RCC 7860 (cell line): ENCODE measurements around the gene RGS4.

Experiments used
- DNase-seq: peaks from one replicate; pipeline ENCODE4 v3.0.0-alpha.2; 2015; ENCODE audit warnings: low spot score
- FAIRE-seq: peaks from 2 replicates; lab custom pipeline; 2012; peaks lifted over from hg19 to GRCh38; lab: Jason Lieb, UNC

The RGS4 gene

DNA sequence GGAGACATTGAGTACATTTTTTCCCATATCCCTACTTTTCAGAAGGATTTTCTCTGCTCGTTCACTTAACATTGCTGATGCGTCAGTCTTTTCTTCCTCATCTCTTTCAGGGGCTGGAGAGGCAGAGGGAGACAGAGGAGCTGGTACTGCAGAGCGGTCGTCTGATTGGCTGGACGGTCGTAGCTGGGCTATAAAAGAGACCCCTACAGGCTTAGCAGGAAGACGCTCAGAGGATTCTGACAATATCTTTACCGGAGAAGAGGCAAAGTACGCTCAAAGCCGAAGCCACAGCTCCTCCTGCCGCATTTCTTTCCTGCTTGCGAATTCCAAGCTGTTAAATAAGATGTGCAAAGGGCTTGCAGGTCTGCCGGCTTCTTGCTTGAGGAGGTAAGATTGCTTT is at the start of gene RGS4:
Gene RGS4 (plus strand): TSS at position 220 of the 400 bp plus-strand sequence. CDS start 124 bp downstream, at position 344.
- peak; percentile 69 for DNase-seq
- no peak for FAIRE-seq

DNA sequence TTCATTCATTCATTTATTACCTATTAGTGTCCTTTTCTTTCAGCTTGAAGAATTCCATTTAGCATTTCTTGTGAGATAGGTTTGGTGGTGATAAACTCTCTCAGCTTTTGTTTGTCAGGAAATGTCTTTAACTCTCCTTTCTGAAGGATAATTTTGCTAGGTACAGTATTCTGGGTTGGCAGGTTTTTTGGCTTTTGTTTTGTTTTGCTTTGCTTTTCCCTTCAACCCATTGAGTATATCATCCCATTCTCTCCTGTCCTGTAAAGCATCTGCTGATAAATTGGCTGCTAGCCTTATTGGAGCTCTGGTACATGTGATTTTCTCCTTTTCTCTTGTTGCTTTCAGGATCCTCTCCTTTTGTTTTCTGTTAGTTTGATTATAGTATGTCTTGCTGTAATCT is 47.0 kb upstream of the RGS4 start:
- DNase-seq (no peak), FAIRE-seq (no peak)

DNA sequence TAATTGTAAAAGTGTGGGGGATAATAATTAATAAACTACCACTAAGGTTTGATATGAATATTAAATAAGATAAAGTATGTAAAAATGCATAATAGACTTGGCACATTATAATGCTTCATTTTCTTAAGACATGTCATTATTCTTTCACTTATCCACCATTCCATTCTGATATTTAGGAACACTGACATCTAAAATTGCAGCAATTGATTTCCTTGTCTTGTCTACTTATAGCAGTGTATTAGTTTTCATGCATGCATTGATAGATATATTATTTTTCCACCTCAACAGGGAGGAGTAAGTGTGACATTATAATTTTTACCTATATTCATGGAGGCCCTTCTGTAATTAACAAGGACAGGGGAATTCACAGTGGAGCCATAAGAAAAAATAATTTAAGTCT is 41.6 kb upstream of the RGS4 start:
- no peak for DNase-seq
- FAIRE-seq = no peak

DNA sequence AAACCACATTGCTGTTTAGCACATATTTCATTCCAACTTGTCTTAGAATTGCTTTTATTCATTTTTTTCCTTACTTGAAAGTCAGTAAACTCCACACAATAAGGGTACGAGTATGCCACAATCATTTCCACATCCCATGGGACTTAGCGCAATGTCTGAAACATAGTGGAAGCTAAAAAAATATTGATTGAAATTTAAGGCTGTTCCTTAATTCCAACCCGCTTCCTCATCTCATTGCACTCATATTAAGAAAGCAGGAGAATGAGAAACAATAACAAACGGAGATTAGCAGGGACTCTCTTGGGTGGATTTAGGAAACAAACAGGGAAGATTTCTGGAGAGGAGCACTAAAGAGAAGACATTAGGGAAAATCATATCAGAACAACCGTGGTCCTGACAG is 39.3 kb upstream of the RGS4 start:
- no peak for FAIRE-seq

DNA sequence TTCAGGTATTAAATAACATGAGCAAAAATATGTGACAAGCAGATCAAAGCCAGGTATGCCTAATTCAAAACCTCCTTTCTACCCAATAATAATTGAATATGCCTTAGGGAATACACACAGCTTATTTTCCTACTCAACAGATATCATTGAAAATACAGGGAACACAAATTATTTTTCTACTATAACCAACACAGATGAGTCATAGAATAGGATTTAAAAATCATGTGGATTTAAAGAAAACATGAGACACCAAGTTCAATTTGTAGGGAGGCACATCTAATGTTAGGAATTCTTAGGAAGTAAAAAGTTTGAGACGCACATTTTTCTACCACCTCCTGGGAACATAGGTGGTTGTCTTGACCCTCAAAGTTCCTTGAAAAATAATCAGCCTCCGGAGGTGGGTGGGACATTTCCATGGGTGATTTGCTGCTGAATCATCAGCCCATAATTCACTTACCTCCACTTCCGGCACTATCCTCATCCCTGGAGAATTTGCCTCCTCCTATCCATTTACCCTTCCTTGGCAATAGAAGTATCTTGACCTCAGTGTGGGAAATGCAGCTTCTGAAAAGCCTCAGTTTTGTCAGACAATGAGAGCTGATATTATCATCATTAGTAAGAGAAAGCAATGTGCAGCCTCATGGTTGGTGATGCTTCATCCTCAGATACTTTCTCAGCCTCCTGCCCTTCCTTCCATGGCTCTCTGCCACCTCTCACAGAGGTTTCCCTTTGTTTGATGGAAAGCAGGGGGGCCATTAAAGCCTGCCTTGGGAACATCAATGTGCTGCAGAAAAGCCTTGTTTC is 33.5 kb upstream of the RGS4 start:
- peak; percentile 99 for DNase-seq
- FAIRE-seq = peak; percentile 98

More for the DNA sequence above, 39.3 kb upstream of the RGS4 start:
- DNase-seq = no peak

DNA sequence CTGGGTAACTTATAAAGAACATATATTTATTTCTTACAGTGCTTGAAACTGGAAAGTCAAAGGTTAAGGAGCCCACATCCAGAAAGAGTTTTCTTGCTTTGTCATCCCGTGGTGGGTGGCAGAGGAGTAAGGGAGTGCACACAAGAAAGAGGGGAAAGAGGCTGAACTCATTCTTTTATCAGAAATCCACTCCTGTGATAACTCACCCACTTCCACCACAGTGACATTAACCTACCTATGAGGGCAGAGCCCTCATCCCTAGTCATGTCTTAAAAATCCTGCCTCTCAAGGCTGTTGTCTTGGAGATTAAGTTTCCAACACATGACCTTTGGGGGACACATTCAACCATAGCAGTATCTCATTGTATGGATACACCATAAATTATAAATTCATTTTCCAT is 32.5 kb upstream of the RGS4 start:
- FAIRE-seq = peak; percentile 83
- peak; percentile 91 for DNase-seq

DNA sequence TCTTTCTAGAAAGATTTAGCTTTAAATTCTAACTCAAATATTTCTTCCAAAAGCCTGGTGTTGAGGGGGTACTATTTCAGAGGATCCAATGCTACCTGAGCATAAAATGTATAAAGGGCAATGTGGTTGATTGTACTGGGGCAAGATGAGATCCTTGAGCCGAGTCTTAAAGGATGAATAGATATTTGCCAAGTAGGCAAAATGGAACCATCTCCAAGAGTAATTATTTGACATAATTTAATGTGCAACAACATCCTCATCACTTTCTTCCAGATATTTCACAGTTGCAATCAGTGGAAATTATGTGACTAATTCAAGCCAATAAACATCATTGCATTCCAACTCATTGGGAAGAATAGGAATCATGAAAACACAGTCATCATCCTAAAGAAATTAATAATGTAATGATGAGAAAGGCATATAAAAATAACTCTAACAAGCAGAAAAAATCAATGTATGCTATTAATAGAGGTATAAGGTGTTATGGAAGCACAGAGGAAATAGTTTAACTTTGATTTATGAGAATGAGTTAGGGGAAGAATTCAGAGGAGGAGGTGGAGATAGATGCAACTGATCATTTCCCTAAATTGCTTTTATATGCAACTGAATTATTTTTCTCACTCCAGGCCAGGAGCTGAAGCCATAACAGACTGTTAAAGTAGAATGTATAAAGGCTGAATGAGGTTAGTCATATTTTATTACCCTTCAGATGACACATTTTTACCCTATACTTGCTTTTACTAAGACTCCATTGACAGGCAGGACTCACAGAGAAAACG is 30.0 kb upstream of the RGS4 start:
- DNase-seq (no peak), FAIRE-seq (no peak)

DNA sequence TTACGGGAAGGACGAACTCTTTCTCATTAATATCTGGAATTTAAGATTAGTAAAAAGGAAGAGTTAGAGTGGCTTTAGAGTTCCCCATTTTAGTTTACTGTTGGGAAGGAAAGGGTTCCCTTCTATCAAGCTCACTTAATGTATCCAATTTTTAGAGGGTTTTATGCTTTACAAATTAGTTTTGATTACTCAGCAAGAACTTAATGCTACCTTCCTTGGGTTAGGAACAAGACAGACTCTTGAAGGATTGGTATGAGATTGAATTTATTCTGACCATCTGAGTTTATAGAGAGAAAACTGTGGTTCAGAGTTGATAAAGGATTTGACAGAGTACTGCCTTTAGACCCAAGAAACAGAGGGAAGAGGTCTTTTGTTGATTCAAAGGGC is 29.5 kb upstream of the RGS4 start:
- DNase-seq (no peak), FAIRE-seq (no peak)

DNA sequence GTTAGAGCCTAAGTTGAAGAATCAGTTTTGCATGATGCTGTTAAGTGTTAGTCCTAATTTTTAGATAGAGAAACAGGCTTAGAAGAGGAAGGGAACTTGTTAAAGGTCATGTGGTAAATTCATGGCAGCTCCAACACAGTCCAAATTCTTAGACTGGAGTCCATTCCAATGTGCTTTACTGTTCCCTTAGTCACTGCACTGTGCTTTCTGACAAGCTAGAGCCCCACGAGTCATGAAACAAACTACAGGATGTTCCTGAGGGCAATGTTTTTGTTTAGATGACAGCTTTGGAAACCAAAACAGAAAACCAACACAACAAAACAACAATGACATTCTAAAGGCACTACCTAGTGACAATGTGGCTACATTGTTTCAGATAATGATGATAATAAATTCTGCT is 23.1 kb upstream of the RGS4 start:
- FAIRE-seq = no peak
- DNase-seq = no peak

DNA sequence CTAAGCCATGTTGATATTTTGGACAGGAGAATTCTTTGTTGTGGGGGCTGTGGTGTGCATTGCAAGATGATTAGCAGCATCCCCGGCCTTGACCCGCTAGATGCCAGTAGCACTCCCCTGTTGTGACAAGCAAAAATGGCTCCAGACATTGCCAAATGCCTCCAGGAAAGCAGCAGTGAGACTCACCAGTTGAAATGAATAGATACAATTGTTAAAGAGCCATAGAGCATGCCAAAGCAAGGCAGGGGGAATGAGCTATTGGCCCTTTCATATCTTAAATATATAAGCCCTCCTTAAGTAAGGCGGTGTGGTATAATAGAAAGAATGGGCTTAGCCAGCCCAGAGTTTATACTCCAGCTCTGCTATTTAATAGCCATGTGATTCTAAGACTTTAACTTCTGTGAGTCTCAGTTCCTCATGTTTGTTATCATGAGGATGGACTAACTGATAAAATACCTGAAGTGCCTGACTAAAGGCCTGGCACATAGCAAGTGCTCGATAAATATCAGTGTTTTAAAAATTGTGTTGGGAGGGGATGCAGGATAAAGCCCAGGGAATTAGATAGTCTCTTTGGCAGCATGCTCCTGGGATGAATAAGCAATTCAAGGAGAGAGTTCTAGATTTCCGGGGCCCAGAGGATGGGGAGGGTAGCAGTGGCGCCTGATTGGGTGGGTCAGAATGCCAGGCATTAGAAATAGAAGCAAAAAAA is 21.1 kb upstream of the RGS4 start:
- FAIRE-seq = no peak

DNA sequence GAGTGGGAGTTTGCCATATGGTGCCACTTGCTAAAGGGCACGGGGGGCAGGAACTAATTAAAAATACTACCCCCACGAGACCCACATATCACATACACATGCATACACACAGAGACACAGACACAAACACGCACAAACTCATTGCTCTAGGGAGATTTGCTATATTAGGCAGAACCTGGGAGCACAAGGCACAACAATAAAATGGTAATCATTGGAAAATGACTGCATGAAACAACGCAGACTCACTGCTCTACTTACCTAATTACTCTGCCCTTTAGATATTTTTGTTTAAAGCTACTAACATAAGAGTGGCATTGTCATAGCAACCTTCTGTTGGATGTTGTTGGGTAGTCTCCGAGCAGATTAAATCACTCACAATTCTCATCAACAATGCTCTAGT is 20.3 kb upstream of the RGS4 start:
- no peak for DNase-seq
- no peak for FAIRE-seq

More for the DNA sequence above, 21.1 kb upstream of the RGS4 start:
- DNase-seq = no peak

DNA sequence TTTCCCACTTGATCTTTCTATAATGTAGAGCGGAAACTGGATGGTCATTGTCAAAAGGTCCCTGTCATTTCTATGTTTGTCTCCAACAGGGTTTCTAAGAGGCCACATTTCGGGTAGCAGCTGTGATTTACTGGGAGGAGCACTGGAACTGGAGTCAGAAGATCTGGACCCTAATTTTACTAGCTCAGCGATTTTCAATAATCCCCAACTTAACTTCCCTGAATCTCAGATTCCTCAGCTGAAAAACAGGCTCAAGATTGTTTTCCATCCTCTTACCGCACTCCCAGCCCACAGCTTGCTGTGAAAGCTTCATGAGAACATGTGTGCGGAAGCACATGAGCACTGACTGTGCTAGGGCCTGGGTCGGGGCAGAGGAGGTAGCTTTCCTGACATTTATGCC is 19.9 kb upstream of the RGS4 start:
- DNase-seq = no peak
- FAIRE-seq = no peak

DNA sequence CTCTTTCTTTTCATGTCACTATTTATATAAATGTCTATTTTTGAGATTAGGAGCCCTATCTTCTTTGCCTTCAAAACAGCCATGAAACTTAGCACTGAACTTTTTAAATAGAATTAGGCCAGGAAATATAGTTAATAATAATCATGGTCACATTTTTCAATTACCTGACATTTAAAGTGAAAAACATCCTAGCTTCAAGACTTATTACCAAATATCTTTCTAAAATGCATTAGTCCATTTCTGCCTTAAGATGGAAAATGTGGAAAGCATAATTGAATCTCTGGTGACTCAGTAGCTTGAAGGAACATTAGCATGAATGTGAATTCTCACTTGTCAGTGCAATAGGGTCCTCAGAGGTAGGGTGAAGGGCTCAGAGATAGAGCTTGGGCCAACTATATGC is 18.7 kb upstream of the RGS4 start:
- FAIRE-seq (no peak), DNase-seq (no peak)

DNA sequence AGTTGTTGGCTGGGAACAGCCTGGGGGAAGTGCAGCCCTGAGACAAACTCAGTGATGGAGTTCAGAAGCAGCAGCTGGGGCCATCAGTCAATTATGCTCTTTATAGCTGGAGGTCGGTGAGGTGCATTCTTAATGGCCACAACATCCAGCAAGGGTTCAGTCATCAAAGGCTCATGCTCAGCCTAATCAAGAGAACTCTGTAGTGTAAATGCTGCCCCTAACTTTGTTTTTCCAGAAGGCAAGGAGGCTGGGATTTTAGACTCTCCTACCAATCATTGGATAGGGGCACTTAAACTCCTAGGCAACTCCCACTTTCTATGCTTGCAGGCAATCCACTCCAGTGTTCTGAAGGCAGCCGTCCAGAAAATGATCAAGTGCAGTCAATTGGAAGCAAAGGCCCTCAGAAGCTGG is 15.0 kb upstream of the RGS4 start:
- FAIRE-seq (no peak), DNase-seq (no peak)

DNA sequence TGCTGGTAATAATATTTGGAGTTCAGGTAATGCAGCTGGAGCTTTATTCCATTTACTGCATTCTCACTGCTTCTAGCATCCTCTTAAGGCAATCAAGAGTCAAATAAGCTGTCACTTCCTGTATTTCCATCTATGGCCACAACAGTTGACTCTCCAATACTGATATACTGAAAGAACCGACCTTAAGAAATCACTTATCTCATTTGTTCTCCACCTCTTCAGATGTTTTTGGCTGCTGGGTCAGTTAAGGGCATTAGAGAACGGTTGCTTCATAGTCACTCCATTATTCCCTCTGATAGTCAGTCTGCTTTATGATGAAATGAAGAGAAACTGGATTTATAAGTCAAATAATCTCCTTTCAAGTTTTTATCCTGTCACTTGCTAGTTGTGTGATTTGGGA is 14.2 kb upstream of the RGS4 start:
- DNase-seq (no peak), FAIRE-seq (no peak)

DNA sequence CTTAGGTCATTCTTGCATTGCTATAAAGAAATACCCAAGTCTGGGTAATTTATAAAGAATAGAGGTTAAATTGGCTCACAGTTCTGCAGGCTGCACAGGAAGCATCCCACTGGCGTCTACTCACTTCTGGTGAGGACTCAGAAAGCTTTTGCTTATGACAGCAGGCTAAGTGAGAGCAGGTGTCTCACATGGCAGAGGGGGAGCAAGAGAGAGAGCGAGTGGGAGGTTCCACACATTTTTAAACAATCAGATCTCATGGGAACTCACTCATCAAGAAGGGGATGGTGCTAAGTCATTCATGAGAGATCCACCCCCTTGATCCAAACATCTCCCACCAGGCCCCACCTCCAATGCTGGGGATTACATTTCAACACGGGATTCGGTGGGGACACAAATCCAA is 13.6 kb upstream of the RGS4 start:
- DNase-seq (no peak), FAIRE-seq (no peak)

DNA sequence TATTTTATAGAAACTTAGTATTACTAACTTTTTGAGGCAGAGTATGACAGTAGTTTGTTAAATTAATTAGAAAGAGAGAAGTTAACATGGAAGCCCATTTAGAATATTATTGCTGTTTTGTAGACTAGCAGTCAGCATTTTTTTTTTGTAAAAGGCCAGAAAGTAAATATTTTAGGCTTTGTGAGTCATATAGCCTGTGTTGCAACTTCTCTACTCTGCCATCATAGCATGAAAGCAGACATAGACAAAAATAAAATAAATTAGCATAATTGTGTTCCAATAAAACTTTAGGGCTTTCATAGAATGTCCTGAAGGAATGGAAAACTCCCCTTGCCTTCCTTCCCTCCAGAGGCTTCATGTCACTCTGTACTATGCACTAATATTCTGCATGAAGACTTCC is 12.3 kb upstream of the RGS4 start:
- FAIRE-seq (no peak), DNase-seq (no peak)

DNA sequence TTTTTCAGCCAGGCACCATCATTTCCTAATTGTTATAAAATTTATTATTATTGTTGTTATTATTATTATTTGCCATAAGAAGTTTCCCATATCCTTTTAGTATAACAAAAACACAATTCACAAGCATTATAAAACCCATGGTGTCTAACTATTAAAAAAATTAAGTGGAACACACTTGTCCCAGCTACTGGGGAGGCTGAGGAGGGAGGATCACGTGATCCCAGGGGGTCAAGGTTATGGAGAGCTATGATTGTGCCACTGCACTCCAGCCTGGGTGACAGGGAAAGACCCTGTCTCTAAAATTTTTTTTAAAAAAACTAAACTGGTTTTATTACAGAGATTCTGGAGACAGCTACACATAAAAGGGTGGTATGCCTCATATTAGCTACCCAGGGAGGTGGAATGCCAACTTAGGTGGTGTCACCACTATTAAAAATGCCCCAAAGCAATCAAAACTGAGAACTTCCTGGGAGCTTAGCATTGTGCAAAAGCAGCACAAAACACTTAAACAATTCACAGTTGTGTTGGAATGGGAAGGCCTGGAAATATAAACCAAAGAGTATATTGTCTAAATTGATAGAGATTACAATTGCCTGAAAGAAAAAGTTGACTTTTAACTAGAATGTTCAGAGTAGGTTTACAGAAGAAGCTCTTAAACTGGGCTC is 8.7 kb upstream of the RGS4 start:
- DNase-seq (no peak), FAIRE-seq (no peak)

DNA sequence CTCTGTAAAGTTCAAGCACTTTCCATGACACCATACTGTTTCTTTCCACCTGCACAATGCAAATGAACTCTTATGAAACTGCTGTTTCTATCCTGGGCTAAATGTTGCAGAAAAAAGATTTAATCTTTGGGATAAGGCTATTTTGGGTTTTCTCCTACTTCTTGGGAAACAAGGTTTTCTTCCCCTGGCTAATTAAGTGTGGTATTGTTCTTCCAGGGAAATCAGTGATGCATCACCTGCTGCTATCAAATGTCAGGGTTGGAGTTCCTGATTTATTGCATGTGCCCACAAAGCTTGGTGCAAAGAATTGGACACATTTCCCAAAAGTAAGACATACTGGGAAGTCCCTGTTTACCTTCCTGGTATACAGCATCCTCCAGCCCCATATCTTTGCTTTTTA is 6.0 kb upstream of the RGS4 start:
- DNase-seq = no peak
- peak; percentile 32 for FAIRE-seq

DNA sequence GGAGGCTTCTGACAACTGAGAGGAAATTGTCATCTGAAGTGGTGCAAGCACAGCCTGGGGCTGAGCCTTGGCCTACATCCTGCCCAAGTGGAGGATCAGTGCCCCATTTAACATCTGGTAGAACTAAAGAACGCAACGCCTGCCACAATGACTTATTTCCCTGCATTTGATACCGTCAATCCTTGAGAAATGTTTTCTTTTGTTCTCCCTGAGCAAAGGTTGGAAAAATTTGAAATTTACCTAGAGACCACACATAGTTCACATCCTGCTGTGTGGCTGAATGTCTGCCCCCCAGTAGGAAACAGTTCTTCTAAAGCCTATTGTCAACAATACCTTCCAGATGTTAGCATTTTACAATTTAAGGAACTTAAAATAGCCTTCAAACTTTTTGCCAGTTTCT is 5.6 kb upstream of the RGS4 start:
- no peak for DNase-seq
- no peak for FAIRE-seq

DNA sequence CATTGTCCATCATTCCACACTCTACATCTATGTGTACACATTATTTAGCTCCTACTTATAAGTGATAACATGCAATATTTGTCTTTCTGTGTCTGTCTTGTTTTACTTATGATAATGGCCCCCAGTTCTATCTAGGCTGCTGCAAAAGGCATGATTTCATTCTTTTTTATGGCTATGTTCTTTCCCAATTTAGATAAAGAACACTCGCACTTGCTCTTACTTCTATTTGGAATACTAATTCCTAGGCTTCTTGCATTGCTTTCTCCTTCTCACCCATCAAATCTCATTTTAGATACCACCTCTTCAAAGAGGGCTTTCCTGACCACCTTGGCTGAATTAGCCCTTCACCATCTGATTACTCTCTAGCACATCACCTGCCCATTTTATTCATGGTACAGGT is 3.0 kb upstream of the RGS4 start:
- FAIRE-seq (no peak), DNase-seq (no peak)
